ENCODE data around the gene HACE1.

GRCh38 chr6:104837158-104837557 lies 22.6 kb downstream of the HACE1 start:
- TF ChIP-seq CTCF (IDR thresholded peaks at IDR 0.05; ENCODE audit: poor library complexity) (no peak), EZH2 (IDR thresholded peaks at IDR 0.05; ENCODE audit: borderline replicate concordance) (no peak), EZH2phosphoT487 (IDR thresholded peaks at IDR 0.05; ENCODE audit: low read depth, severe bottlenecking, unreplicated experiment) (no peak)
